GM21515 (cell line): ENCODE measurements around the gene CRB1.

Source experiments
- ATAC-seq: cut with Tn5 transposase; IDR thresholded peaks from one replicate; pipeline ENCODE4 v1.9.1; 2021; ENCODE audit not compliant: unreplicated experiment

Gene CRB1

GRCh38 chr1:197519741-197520334 lies 251.8 kb downstream of the CRB1 start:
- no peak for ATAC-seq

GRCh38 chr1:197521118-197521739 lies 253.2 kb downstream of the CRB1 start:
- ATAC-seq = peak; percentile 68

DNA sequence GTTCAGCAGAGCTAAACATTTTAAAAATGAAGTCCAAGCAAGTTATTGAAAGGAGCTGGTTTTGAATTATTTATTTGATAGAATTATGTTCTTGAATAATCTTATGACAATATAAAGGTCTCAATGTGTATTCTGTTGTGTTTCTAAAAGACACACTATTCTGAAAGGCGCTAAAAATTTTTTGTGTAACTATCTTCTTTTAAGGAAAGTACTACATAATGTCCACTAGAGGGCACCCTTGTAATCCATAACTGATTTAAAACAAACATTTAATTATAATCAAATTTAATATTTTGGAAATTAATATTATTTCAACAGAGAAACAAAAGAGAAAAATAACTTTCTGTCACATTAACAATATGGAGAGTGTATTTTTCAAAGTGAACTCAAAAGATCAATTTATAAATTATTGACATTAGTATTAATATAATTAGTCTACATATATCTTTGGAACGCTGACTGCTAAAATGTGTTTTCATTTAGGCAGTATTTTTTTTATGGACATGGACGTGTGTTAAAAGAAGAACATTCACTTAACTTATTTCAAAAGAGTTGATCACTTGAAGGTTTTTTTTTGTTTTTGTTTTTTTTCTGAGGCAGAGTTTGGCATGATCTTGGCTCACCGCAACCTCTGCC lies 258.8 kb downstream of the CRB1 start:
- no peak for ATAC-seq
